H1 (cell line): ENCODE measurements around the gene ZNF593. TPM values are rescaled to one million over a fixed set of nuclear protein-coding genes. Genes with fewer than 3 reads are reported as not detected.

Experiments
- CTCF ChIA-PET: fragments of 300-600 bp; sonication (Branson Sonifier 250); formaldehyde crosslinking; loops from one replicate; lab custom pipeline; 2021; ENCODE audit not compliant: partially characterized antibody; lab: Charles Lee
- POLR2A ChIA-PET: fragments of 300-600 bp; sonication (Branson Sonifier 250); formaldehyde crosslinking; loops from one replicate; lab custom pipeline; 2021; ENCODE audit warnings: inconsistent platforms; ENCODE audit not compliant: partially characterized antibody; lab: Charles Lee
- DNase-seq, 2 experiments: peaks; one replicate each; pipeline versions ENCODE4 v3.0.0 to v3.0.0-alpha.2; 2010 to 2022; ENCODE audit warnings: low spot score in 2 of 2, low read depth in 1 of 2, mixed read lengths in 1 of 2
- FAIRE-seq: peaks from 2 replicates; lab custom pipeline; 2011; peaks lifted over from hg19 to GRCh38; lab: Jason Lieb, UNC
- H2AFZ ChIP-seq: 2 replicates; pipeline ENCODE4 v1.8.1; 2012; ENCODE audit warnings: low read length, inconsistent platforms
- H2AK5ac ChIP-seq: 2 replicates; pipeline ENCODE4 v1.6.1; 2013; ENCODE audit warnings: low read depth, low read length
- H2BK120ac ChIP-seq: replicated peaks from 2 replicates; pipeline ENCODE3; 2013; ENCODE audit warnings: low read depth, low read length, inconsistent platforms
- H2BK12ac ChIP-seq: 2 replicates; pipeline ENCODE4 v1.6.1; 2013; ENCODE audit warnings: low read depth, low read length
- H2BK15ac ChIP-seq: 2 replicates; pipeline ENCODE4 v1.6.1; 2013; ENCODE audit warnings: low read length
- H2BK20ac ChIP-seq: 2 replicates; pipeline ENCODE4 v1.6.1; 2013; ENCODE audit warnings: low read length
- H2BK5ac ChIP-seq: 2 replicates; pipeline ENCODE4 v1.6.1; 2013; ENCODE audit warnings: low read depth, low read length
- H3K14ac ChIP-seq: 2 replicates; pipeline ENCODE4 v1.6.1; 2013; ENCODE audit warnings: inconsistent platforms; ENCODE audit not compliant: insufficient read length
- H3K18ac ChIP-seq: 2 replicates; pipeline ENCODE4 v1.6.1; 2013; ENCODE audit warnings: low read length; ENCODE audit errors: extremely low read depth
- H3K23ac ChIP-seq: 2 replicates; pipeline ENCODE4 v1.6.1; 2013; ENCODE audit warnings: inconsistent platforms; ENCODE audit not compliant: insufficient read length
- H3K23me2 ChIP-seq: 2 replicates; pipeline ENCODE4 v1.6.1; 2013; ENCODE audit warnings: low read depth, low read length
- H3K27ac ChIP-seq: 2 replicates; pipeline ENCODE4 v1.6.1; 2011; ENCODE audit warnings: low read depth, low read length, inconsistent platforms
- H3K27me3 ChIP-seq, 4 experiments: replicated peaks in 1 of 4; 1 replicate in 1 of 4; 2 replicates in 3 of 4; pipeline versions ENCODE4 v1.6.1 to v1.8.1; 2011 to 2013; ENCODE audit warnings: low read length in 3 of 4, mild to moderate bottlenecking in 3 of 4, inconsistent platforms in 2 of 4, mixed read lengths in 2 of 4, moderate library complexity in 1 of 4; ENCODE audit not compliant: control insufficient read depth in 3 of 4, insufficient read depth in 3 of 4; ENCODE audit errors: extremely low read depth in 1 of 4
- H3K36me3 ChIP-seq, 4 experiments: 2 replicates each; pipeline versions ENCODE4 v1.6.1 to v1.8.1; 2011 to 2013; ENCODE audit warnings: mild to moderate bottlenecking in 4 of 4, low read length in 3 of 4, moderate library complexity in 2 of 4, control low read depth in 1 of 4, inconsistent platforms in 1 of 4; ENCODE audit not compliant: insufficient read depth in 4 of 4, control insufficient read depth in 2 of 4
- H3K4ac ChIP-seq: replicated peaks from 2 replicates; pipeline ENCODE3; 2013; ENCODE audit warnings: low read length, low read depth, mixed read lengths, inconsistent platforms; ENCODE audit not compliant: insufficient read length
- H3K4me1 ChIP-seq, 4 experiments: replicated peaks in 1 of 4; 1 replicate in 1 of 4; 2 replicates in 3 of 4; pipeline versions ENCODE4 v1.6.1 to v1.8.1; 2011 to 2013; ENCODE audit warnings: low read length in 3 of 4, inconsistent platforms in 2 of 4, mixed read lengths in 1 of 4; ENCODE audit not compliant: insufficient read depth in 4 of 4, control insufficient read depth in 3 of 4
- H3K4me2 ChIP-seq, 2 experiments: 2 replicates each; pipeline versions ENCODE4 v1.6.1 to v1.8.1; 2011 to 2013; ENCODE audit warnings: low read depth in 2 of 2, low read length in 2 of 2, control low read depth in 1 of 2, inconsistent platforms in 1 of 2, mild to moderate bottlenecking in 1 of 2; ENCODE audit not compliant: insufficient read depth in 1 of 2
- H3K4me3 ChIP-seq, 4 experiments: fragments of 200-600, 300-600 bp in 1 of 4; sonication (generic), shearing (Covaris generic), sonication (Bioruptor Twin) in 1 of 4; 2 replicates each; pipeline versions ENCODE4 v1.5.1 to v1.8.1; 2011 to 2016; ENCODE audit warnings: low read length in 4 of 4, low read depth in 3 of 4, control low read depth in 2 of 4, inconsistent platforms in 2 of 4, mild to moderate bottlenecking in 2 of 4, mixed read lengths in 1 of 4, moderate library complexity in 1 of 4; ENCODE audit not compliant: insufficient read depth in 2 of 4; ENCODE audit errors: extremely low read depth in 1 of 4
- H3K56ac ChIP-seq: replicated peaks from 2 replicates; pipeline ENCODE3; 2013; ENCODE audit warnings: low read depth, mild to moderate bottlenecking, mixed read lengths, low read length, inconsistent platforms; ENCODE audit not compliant: insufficient read length
- H3K79me1 ChIP-seq: 2 replicates; pipeline ENCODE4 v1.6.1; 2013; ENCODE audit warnings: low read depth, low read length, control low read depth
- H3K79me2 ChIP-seq, 2 experiments: 2 replicates each; pipeline versions ENCODE4 v1.6.1 to v1.8.1; 2012 to 2013; ENCODE audit warnings: low read length in 2 of 2, mild to moderate bottlenecking in 2 of 2, inconsistent platforms in 1 of 2; ENCODE audit not compliant: insufficient read depth in 2 of 2, control insufficient read depth in 1 of 2
- H3K9ac ChIP-seq, 4 experiments: replicated peaks in 1 of 4; 1 replicate in 1 of 4; 2 replicates in 3 of 4; pipeline versions ENCODE4 v1.6.1 to v1.8.1; 2011 to 2013; ENCODE audit warnings: low read depth in 3 of 4, low read length in 3 of 4, control low read depth in 2 of 4, mild to moderate bottlenecking in 2 of 4, moderate library complexity in 2 of 4, inconsistent platforms in 1 of 4; ENCODE audit errors: extremely low read depth in 1 of 4
- H3K9me3 ChIP-seq, 2 experiments: 2 replicates each; pipeline versions ENCODE4 v1.6.1 to v1.8.1; 2012 to 2013; ENCODE audit warnings: mild to moderate bottlenecking in 2 of 2, moderate library complexity in 2 of 2, control low read depth in 1 of 2, inconsistent platforms in 1 of 2, low read depth in 1 of 2, low read length in 1 of 2, mixed read lengths in 1 of 2; ENCODE audit not compliant: insufficient read depth in 2 of 2
- H4K20me1 ChIP-seq, 2 experiments: replicated peaks in 1 of 2; 2 replicates each; pipeline versions ENCODE3 to v1.8.1; 2011 to 2013; ENCODE audit warnings: inconsistent platforms in 2 of 2, low read length in 2 of 2, mild to moderate bottlenecking in 1 of 2; ENCODE audit not compliant: insufficient read depth in 2 of 2, control insufficient read depth in 1 of 2
- H4K5ac ChIP-seq: 2 replicates; pipeline ENCODE4 v1.6.1; 2013; ENCODE audit warnings: low read length, low read depth, mixed read lengths, inconsistent platforms; ENCODE audit not compliant: insufficient read length
- H4K8ac ChIP-seq: 2 replicates; pipeline ENCODE4 v1.8.0; 2013; ENCODE audit warnings: mild to moderate bottlenecking, moderate library complexity, low read length, inconsistent platforms; ENCODE audit not compliant: insufficient read depth; ENCODE audit errors: extremely low read depth
- H4K91ac ChIP-seq: replicated peaks from 2 replicates; pipeline ENCODE3; 2013; ENCODE audit warnings: low read length, mixed read lengths, inconsistent platforms; ENCODE audit not compliant: insufficient read length
- CEBPB ChIP-seq: IDR thresholded peaks from 2 replicates; pipeline ENCODE4 v1.6.1; 2012; ENCODE audit warnings: low read depth, low read length
- GABPA ChIP-seq: IDR thresholded peaks from 2 replicates; pipeline ENCODE4 v1.6.1; 2011; ENCODE audit warnings: mild to moderate bottlenecking, low read length, moderate library complexity, borderline replicate concordance; ENCODE audit not compliant: insufficient read depth
- HDAC2 ChIP-seq, 2 experiments: fragments of 300-600 bp in 1 of 2; sonication (generic) in 1 of 2; IDR thresholded peaks; 2 replicates each; pipeline ENCODE4 v1.6.1; 2011 to 2012; ENCODE audit warnings: low read depth in 2 of 2, low read length in 2 of 2, mild to moderate bottlenecking in 2 of 2, moderate library complexity in 2 of 2, borderline replicate concordance in 1 of 2, inconsistent platforms in 1 of 2
- NANOG ChIP-seq: IDR thresholded peaks from 2 replicates; pipeline ENCODE4 v1.6.1; 2011; ENCODE audit warnings: low read length, low read depth, mild to moderate bottlenecking, inconsistent platforms; ENCODE audit not compliant: insufficient read depth, poor library complexity, severe bottlenecking
- SP4 ChIP-seq: IDR thresholded peaks from 2 replicates; pipeline ENCODE4 v1.6.1; 2012; ENCODE audit warnings: low read length, inconsistent platforms
- WGBS, 2 experiments: shearing (Covaris generic) in 1 of 2; methylation state at CpG; one replicate each; pipeline versions ENCODE4 v1.1.6 to v1.1.7; 2013 to 2015; ENCODE audit warnings: low lambda C conversion rate in 2 of 2, mixed read lengths in 2 of 2, inconsistent platforms in 1 of 2, low coverage in 1 of 2, missing lambda C conversion rate in 1 of 2; ENCODE audit not compliant: insufficient replicate concordance in 2 of 2, insufficient coverage in 1 of 2, insufficient read length in 1 of 2; ENCODE audit errors: extremely low coverage in 1 of 2, missing lambda C conversion rate in 1 of 2; 5-methylcytosine and 5-hydroxymethylcytosine counted together
- polyA plus RNA-seq, 7 experiments: library from polyadenylated mRNA; depleted of rRNA in 3 of 7; stranded (reverse) in 5 of 7; unstranded in 2 of 7; fragments of >200 nt in 5 of 7; fragments of 200-250 nt in 2 of 7; gene quantifications; 1 replicate in 5 of 7; 2 replicates in 1 of 7; 4 replicates in 1 of 7; pipeline versions ENCODE4 v1.2.1 to v1.2.3, GENCODE V29; 2011 to 2013; ENCODE audit warnings: missing spikeins in 2 of 7, mixed read lengths in 2 of 7
- total RNA-seq: library from RNA; stranded (reverse); fragmentation: NEBNext Ultra II Directional; extraction: Animal tissue kit (Norgen Biotek cat#: 25700); gene quantifications from 2 replicates; pipeline ENCODE4 v1.2.1, GENCODE V29; 2021
- TF ChIP-seq, protein P1 (sequence below): IDR thresholded peaks from 2 replicates; pipeline ENCODE4 v1.6.1; 2011; ENCODE audit warnings: low read depth, mild to moderate bottlenecking, low read length; ENCODE audit not compliant: insufficient read depth

The ZNF593 gene
- total and polyA plus RNA-seq, 2 of the 8 experiments (the other 6 are each of a cell fraction or from before 2014, with no cell fraction given), result 38.2 to 68.0 TPM

DNA sequence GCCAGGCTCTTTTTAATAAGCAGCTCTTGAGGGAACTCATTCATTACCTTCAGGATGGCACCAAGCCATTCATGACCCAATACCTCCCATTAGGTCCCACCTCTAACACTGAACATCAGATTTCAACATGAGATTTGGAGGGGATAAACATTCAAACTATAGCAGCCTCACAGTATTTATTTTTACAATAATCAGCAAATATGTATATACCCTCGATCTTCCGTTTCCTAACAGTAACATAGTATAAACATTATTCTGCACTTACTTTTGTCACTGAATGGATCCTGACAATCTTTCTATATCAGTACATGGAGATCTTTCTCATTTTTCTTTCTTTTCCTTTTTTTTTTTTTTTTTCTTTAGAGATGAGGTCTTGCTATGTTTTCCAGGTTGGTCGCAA is 26.1 kb downstream of the ZNF593 start:
- no peaks in the 10 kb centered on the region for H4K20me1 ChIP-seq
- 77% methylated on average over 2 of the region's 3 CpGs; no CpG with 5 or more reads in 1 of the 2 experiments for WGBS, 2 experiments
- H2BK120ac ChIP-seq, result no peak overlapping the region
- H2AK5ac ChIP-seq, result no peak overlapping the region
- no peak overlapping the region for H2BK12ac ChIP-seq
- H3K23ac ChIP-seq, result no peak overlapping the region
- CTCF ChIA-PET, result interaction anchor here (0.6 to 1.8 kb wide), 3 partner anchors 22 to 50 kb away, joined by 3 read pairs; no protein-coding TSS in a partner anchor
- no peaks in the 10 kb centered on the region for H3K36me3 ChIP-seq
- no peaks in the 10 kb centered on the region for H3K9me3 ChIP-seq
- H3K9ac ChIP-seq, result no peak overlapping the region
- H2BK5ac ChIP-seq, result no peak overlapping the region
- H3K4me2 ChIP-seq, result no peak overlapping the region
- no peak overlapping the region for H4K5ac ChIP-seq
- DNase-seq, result no peak
- no peak overlapping the region for H3K56ac ChIP-seq
- no peaks in the 10 kb centered on the region for H3K27me3 ChIP-seq
- H3K79me1 ChIP-seq, result no peaks in the 10 kb centered on the region
- H4K91ac ChIP-seq, result no peak overlapping the region
- H2BK15ac ChIP-seq, result no peak overlapping the region
- no peak for FAIRE-seq
- no peak overlapping the region for H3K18ac ChIP-seq
- H3K23me2 ChIP-seq, result no peaks in the 10 kb centered on the region; the same call in 1 of the 2 replicates
- H3K14ac ChIP-seq, result no peak overlapping the region
- no peak overlapping the region for H3K4ac ChIP-seq
- peaks cover 0 to 4% (median 4%) of the 10 kb centered on the region in 4 experiments; a peak in 5 of 7 replicates for H3K4me1 ChIP-seq
- H3K27ac ChIP-seq, result no peak overlapping the region
- no peak overlapping the region for H3K4me3 ChIP-seq
- no peak overlapping the region for H4K8ac ChIP-seq
- POLR2A ChIA-PET, result no interaction called here
- no peak overlapping the region for H2BK20ac ChIP-seq
- H3K79me2 ChIP-seq, result no peaks in the 10 kb centered on the region
- H2AFZ ChIP-seq, result no peak overlapping the region
- TF ChIP-seq CEBPB (no peak), NANOG (no peak), GABPA (no peak), HDAC2 (IDR thresholded peaks at IDR 0.05; ENCODE audit: borderline replicate concordance in 1 of 2, low read depth in 2 of 2, low read length in 2 of 2) (no peak), SP4 (no peak)
- TF ChIP-seq, protein P1, sequence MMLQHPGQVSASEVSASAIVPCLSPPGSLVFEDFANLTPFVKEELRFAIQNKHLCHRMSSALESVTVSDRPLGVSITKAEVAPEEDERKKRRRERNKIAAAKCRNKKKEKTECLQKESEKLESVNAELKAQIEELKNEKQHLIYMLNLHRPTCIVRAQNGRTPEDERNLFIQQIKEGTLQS, result no peak
